Globus pallidus (tissue), 1 donor: ENCODE data around the gene BAZ2B.

Experiments
- DNase-seq: peaks from one replicate; pipeline ENCODE4 v3.0.0-alpha.2; 2015; ENCODE audit warnings: low spot score

BAZ2B gene

GRCh38 chr2:159461076-159461475 lies 155.3 kb downstream of the BAZ2B start:
- no peak for DNase-seq

DNA sequence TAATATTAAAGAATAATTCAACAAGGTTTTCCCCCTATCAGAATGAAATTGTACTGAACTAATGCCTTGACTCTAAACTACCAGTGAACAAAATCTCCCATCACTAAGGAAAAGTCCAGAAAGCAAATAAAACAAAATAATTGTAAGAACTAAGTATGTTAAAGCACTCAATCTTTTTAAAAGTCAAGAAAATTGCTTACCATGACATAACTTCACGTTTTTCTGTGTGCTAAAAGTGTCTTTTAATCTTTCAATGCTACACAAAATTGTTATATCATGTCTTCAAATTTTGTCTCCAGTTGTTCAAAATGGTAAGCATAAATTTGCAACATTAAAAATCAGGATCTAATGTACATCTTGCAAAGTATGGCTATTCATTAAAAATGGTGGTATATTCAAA lies 156.1 kb downstream of the BAZ2B start:
- DNase-seq = no peak

DNA sequence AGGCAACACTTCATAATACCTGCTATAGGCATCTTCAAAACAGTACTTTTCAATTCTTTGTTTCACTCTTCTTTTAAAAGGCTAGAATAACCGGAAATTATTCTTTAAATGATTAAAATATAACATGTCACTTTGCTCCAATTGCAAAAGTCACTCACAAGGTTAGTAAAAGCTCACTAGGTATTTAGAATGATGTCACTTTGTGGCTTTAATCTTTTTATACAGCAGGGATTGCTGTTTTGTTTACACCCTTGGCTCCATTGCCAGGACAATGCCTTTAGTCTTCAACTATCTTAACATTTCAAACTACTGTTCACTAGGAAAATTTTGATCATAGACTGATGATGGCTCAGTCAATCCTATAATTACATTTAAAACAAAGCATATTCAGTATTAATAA lies 157.1 kb downstream of the BAZ2B start:
- DNase-seq = no peak

GRCh38 chr2:159457589-159457988 lies 158.8 kb downstream of the BAZ2B start:
- DNase-seq = no peak

- no peak for DNase-seq
Observed at GRCh38 chr2:159456500-159457426, 159.6 kb downstream of the BAZ2B start.

GRCh38 chr2:159455330-159455918 lies 160.9 kb downstream of the BAZ2B start:
- DNase-seq = no peak

GRCh38 chr2:159454185-159454584 lies 162.2 kb downstream of the BAZ2B start:
- DNase-seq = no peak

DNA sequence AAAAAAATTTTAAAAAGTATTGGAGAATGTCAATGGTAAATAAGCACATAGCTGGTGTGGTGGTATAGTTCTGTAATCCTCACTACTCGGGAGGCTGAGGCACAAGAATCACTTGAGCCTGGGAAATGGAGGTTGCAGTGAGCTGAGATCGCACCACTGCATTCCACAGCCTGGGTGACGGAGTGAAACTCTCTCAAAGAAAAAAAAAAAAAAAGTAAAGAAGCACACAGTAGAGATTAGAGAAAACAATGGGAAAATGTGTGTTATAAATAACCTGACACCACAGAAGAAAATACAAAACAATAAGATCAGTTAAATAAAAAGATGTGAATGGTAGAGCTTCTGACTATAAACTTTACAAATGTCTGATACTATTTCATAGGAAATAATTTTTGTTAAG lies 166.2 kb downstream of the BAZ2B start:
- DNase-seq = no peak

DNA sequence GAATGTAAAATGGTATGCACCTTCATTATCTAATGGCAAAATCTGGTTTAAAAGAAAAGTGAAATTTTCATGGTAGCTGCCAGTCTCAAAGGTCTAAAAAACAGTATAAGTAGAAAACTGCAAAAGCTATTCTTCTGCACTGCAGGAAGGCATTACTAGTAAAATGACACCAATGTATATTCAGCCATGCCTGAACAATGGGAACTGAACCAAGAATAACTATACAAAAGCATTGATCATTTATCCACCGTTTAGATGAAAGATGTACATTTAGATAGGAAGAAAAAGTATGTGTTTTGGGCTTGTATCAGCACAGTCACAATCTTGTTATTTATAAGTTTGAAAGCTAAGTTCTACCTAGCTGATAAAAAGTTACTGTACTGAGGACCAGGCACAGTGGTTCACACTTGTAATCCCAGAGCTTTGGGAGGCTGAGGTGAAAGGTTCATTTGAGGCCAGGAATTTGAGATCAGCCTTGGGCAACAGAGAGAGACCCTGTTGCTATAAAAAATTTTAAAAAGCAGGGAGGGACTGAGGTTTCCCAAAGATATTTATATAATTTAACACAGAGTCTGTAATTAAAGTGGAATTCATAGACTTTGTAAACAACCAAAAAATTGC lies 166.7 kb downstream of the BAZ2B start:
- DNase-seq = no peak

DNA sequence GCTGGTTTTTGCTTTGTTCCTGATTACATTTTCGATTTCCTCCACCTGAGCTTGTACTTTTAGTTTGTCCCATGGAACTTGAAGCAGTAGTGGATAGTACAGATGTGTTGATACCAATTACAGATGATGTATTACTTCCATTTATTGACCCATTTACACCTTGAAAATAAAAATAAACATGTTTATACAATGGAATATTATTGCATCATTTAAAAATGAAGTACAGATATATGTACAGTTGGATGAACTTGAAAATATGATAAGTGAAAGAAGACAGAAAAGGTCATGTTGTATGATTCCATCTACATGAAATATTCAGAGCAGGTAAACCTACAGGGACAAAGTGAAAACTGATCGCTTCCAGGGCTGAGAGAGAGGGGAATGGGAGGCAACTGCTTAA lies 169.5 kb downstream of the BAZ2B start:
- DNase-seq = no peak

DNA sequence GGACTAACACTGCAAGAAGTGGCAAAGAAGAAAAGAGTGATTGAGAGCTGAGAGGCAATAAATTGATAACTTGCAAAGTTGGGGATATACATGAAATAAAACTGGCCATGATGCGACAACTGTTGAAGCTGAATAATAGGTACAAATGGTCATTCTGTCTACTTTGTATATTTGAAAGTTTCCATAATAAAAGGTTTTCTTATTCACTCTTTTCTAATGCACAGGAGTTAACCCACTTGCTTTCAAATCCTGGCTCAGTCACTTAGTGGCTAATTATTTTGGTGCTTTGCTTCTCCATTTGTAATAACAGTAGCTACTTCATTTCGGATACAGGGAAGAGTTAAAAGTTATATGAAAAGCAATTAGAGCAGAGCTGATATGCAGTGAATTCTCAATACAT lies 170.1 kb downstream of the BAZ2B start:
- no peak for DNase-seq

DNA sequence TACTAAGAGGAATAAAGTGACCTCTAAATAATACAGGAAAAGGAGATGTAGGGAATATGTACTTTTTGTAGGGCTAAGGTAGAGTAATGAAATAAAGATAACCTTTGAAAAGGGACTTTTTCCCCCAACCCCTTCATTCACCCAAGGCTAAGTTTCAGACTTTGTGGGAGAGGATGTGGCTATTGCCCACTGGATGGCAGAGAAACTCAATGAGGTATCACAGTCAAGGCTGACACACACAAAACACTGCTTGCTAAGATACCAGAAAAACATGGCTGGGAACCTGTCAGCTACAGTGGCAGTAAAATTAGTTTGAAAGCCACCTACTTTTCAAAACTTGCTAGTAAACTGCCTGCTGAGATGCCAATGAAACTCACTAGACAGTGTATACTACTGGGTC lies 171.0 kb downstream of the BAZ2B start:
- no peak for DNase-seq

GRCh38 chr2:159444754-159445153 lies 171.6 kb downstream of the BAZ2B start:
- DNase-seq = no peak

GRCh38 chr2:159442159-159442852 lies 174.0 kb downstream of the BAZ2B start:
- DNase-seq = no peak

DNA sequence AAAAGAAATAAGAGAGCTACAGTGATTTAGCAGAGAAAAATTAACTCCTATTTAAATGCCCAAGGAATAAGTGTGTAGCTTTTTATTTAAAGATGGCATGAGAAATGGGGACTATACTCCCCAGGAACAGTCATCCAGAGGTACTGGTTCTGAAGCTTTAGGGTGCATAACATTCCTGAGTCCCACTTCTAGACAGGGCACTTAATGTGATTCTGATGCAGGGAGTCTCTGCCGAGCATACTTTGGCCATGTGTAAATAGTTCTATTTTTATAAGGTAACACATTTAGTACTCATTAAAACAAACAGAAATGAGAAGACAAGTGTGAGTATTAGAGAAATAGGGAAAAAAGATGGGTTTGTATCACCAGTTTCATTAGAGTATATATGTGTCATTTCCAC lies 175.2 kb downstream of the BAZ2B start:
- DNase-seq = no peak

- DNase-seq = no peak
Observed at GRCh38 chr2:159439421-159439820, 176.9 kb downstream of the BAZ2B start.

DNA sequence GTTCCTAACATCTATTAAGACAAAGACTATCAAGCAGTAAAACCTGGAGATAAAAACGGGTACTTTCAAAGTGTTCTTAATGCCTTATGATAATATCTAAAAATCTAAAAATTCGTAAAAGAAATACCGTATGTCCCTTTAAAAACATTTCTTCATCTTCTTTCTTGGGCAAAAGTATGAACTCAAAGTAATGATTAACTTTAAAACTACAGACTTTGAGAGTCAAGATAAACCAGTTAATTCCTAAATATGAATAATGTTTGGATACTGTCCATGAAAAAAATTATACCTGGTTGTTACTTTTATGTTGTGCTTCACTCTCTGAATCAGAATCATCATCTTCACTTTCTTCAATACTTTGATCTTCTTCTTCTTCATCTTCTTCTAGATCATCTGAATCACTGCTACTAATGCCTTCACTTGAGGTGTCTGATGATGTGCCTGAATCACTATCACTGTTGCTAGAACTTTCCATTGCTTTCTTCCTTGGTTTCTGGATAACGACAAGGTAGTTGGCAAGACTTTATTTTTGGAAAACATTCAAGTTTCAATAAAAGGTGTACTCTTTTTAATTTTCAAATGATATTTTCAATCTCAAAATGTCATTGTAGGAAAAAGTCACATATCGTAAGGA lies 177.5 kb downstream of the BAZ2B start:
- no peak for DNase-seq

DNA sequence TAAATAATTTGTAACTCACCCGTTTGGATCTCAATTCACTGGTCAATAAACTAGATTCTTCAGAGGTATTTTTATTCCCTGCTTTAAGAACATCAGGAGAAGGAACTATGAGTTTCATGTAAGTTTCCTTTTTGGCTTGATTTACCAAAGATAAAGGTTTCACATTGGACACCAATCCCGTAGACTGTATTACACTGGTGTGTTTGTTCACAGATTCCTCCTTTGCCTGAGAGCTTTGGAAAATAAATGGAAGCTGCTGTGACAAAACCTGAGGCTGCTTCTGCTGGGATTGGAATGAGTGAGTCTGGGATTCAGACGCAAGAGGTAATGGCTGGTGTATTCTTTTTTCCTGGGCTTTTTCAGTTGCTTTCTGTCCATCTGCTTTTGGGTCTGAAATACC lies 178.1 kb downstream of the BAZ2B start:
- DNase-seq = no peak

- no peak for DNase-seq
Observed at GRCh38 chr2:159432610-159433009, 183.7 kb downstream of the BAZ2B start.

DNA sequence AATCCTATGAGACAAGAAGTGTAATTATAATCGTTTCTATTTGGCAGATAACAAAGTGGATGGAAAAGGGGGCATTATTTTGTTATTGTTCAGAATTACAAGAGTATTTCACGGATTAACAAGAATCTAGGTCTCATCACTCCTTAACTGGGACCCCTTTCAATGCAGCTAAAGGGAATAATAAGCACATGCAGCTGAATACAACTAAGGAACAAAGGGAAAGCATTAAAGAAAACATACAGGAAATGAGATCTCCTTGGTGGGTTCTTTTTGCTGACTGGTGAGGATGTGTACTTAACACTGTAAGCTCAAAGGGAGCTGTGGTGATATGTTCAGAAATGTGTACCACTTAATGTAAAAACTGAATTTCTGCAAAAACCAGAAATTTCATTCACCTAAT lies 189.3 kb downstream of the BAZ2B start:
- DNase-seq = no peak

DNA sequence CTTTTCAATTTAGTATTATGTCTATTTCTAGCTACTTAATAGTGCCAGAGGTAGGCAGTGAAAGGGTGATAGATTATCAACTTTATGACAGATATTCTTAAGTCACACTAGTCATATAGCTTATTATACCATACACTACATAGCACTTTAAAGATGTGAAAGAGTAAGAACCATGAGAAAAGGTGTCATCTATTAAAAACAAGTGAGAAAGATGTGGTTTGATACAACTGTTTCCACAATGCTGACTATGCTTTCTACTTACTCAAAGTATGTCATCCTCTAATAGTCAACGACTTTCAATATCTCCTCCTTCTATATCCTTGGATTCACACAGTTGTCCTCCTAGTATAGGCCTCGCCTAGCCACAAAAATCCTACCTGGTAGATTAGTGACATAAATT lies 196.9 kb downstream of the BAZ2B start:
- DNase-seq = no peak

GRCh38 chr2:159411460-159411859 lies 204.9 kb downstream of the BAZ2B start:
- no peak for DNase-seq
